Astrocyte (in vitro differentiated cells and primary cell): ENCODE data around the gene CASKIN2. TPM values are rescaled to one million over a fixed set of nuclear protein-coding genes. Genes with fewer than 3 reads are reported as not detected.

Experiments used
- DNase-seq: peaks from one replicate; pipeline ENCODE4 v3.0.0-alpha.2; 2010; ENCODE audit warnings: low read depth
- FAIRE-seq: peaks from 2 replicates; lab custom pipeline; 2011; peaks lifted over from hg19 to GRCh38; lab: Jason Lieb, UNC
- H2AFZ ChIP-seq: 2 replicates; pipeline ENCODE4 v1.6.0; 2012; ENCODE audit warnings: low read depth, low read length, inconsistent platforms
- H3K27ac ChIP-seq: 2 replicates; pipeline ENCODE4 v1.5.1; 2011; ENCODE audit warnings: low read depth, low read length, inconsistent platforms
- H3K27me3 ChIP-seq: 2 replicates; pipeline ENCODE4 v1.6.0; 2011; ENCODE audit warnings: low read length, inconsistent platforms; ENCODE audit not compliant: insufficient read depth
- H3K36me3 ChIP-seq: 2 replicates; pipeline ENCODE4 v1.5.1; 2011; ENCODE audit warnings: low read length, inconsistent platforms; ENCODE audit not compliant: insufficient read depth
- H3K4me1 ChIP-seq: 2 replicates; pipeline ENCODE4 v1.5.1; 2011; ENCODE audit warnings: low read length, inconsistent platforms; ENCODE audit not compliant: insufficient read depth
- H3K4me2 ChIP-seq: 2 replicates; pipeline ENCODE4 v1.6.0; 2012; ENCODE audit warnings: low read length, inconsistent platforms
- H3K4me3 ChIP-seq: 2 replicates; pipeline ENCODE4 v1.5.1; 2011; ENCODE audit warnings: low read depth, mild to moderate bottlenecking, low read length, inconsistent platforms; ENCODE audit not compliant: insufficient read depth
- H3K79me2 ChIP-seq: 2 replicates; pipeline ENCODE4 v1.6.0; 2012; ENCODE audit warnings: mild to moderate bottlenecking, low read length, inconsistent platforms; ENCODE audit not compliant: insufficient read depth
- H3K9ac ChIP-seq: 2 replicates; pipeline ENCODE4 v1.6.0; 2012; ENCODE audit warnings: mild to moderate bottlenecking, low read length, inconsistent platforms
- H3K9me3 ChIP-seq: 2 replicates; pipeline ENCODE4 v1.5.1; 2012; ENCODE audit warnings: low read depth, mild to moderate bottlenecking, low read length, inconsistent platforms; ENCODE audit not compliant: insufficient read depth
- H4K20me1 ChIP-seq: 2 replicates; pipeline ENCODE4 v1.6.0; 2012; ENCODE audit warnings: low read length, inconsistent platforms; ENCODE audit not compliant: insufficient read depth
- H3K27ac Mint-ChIP-seq: one replicate; pipeline ENCODE4 v1.8.0; 2021; ENCODE audit warnings: mild to moderate bottlenecking, mixed read lengths; ENCODE audit not compliant: unreplicated experiment
- H3K27me3 Mint-ChIP-seq: one replicate; pipeline ENCODE4 v1.8.0; 2021; ENCODE audit warnings: low read depth, mixed read lengths; ENCODE audit not compliant: unreplicated experiment
- H3K36me3 Mint-ChIP-seq: one replicate; pipeline ENCODE4 v1.8.0; 2021; ENCODE audit warnings: low read depth, mixed read lengths; ENCODE audit not compliant: unreplicated experiment
- H3K4me1 Mint-ChIP-seq: one replicate; pipeline ENCODE4 v1.8.0; 2021; ENCODE audit warnings: low read depth, mixed read lengths; ENCODE audit not compliant: unreplicated experiment
- H3K4me3 Mint-ChIP-seq: one replicate; pipeline ENCODE4 v1.8.0; 2021; ENCODE audit warnings: mild to moderate bottlenecking, moderate library complexity, mixed read lengths; ENCODE audit not compliant: unreplicated experiment
- H3K9me3 Mint-ChIP-seq: one replicate; pipeline ENCODE4 v1.8.0; 2021; ENCODE audit warnings: mild to moderate bottlenecking, mixed read lengths; ENCODE audit not compliant: unreplicated experiment
- CTCF ChIP-seq: IDR thresholded peaks from 2 replicates; pipeline ENCODE4 v1.5.1; 2011; ENCODE audit warnings: low read depth, mild to moderate bottlenecking, inconsistent platforms, low read length, moderate library complexity; ENCODE audit not compliant: insufficient read depth
- EZH2 ChIP-seq: IDR thresholded peaks from 2 replicates; pipeline ENCODE4 v1.6.1; 2012; ENCODE audit warnings: mild to moderate bottlenecking, low read length, inconsistent platforms; ENCODE audit not compliant: insufficient read depth
- microRNA-seq: library from miRNA; unstranded; fragments of <30 nt; microRNA quantifications from one replicate; pipeline ENCODE4 v1.2.0, GENCODE V29; 2020
- total RNA-seq: library from RNA; stranded (reverse); gene quantifications from 2 replicates; pipeline ENCODE4 v1.2.1, GENCODE V29; 2021

The CASKIN2 gene
- total RNA-seq, 1 donor from 2014 or later: 22.8 TPM

- Histone ChIP-seq H3K9me3 (no peaks in the 10 kb centered on the region), H3K79me2 (no peaks in the 10 kb centered on the region), H3K4me3 (no peak overlapping the region), H3K36me3 (no peaks in the 10 kb centered on the region), H4K20me1 (no peaks in the 10 kb centered on the region), H3K27me3 (no peaks in the 10 kb centered on the region), H3K27ac (no peak overlapping the region), H3K4me2 (no peak overlapping the region), H2AFZ (no peak overlapping the region), H3K4me1 (peaks cover 5% of the 10 kb centered on the region), H3K9ac (no peak overlapping the region)
- Mint-ChIP-seq H3K27ac (no peak overlapping the region), H3K4me3 (no peak overlapping the region), H3K4me1 (peaks cover 10% of the 10 kb centered on the region), H3K36me3 (no peaks in the 10 kb centered on the region), H3K9me3 (no peaks in the 10 kb centered on the region), H3K27me3 (no peaks in the 10 kb centered on the region)
- TF ChIP-seq EZH2 (no peak), CTCF (no peak)
- FAIRE-seq (no peak), DNase-seq (peak; percentile 39)
Observed at GRCh38 chr17:75450270-75450669, 65.1 kb downstream of the CASKIN2 start.

Small RNAs within 50 kb of the gene (microRNA-seq; reads per million reads assigned to microRNA genes)
- 2.2 reads per million for gene MIR6785

Other genes with a start within 250 kb of the CASKIN2 start
- 3.9 and 5.0 TPM in 2 replicates for gene MIF4GD, start 244.3 kb downstream of the CASKIN2 start, total RNA-seq
- 8.8 and 12.8 TPM in 2 replicates for gene SLC25A19, start 226.1 kb downstream of the CASKIN2 start, total RNA-seq
- gene GRB2, start 109.9 kb downstream of the CASKIN2 start, total RNA-seq: 152 and 168 TPM in 2 replicates
- gene TMEM94, start 58.9 kb downstream of the CASKIN2 start, total RNA-seq: 52.4 and 54.5 TPM in 2 replicates
- 15.1 and 16.5 TPM in 2 replicates for gene TSEN54, start 991 bp upstream of the CASKIN2 start, total RNA-seq
- gene LLGL2, start 10.2 kb upstream of the CASKIN2 start, total RNA-seq: 6.9 and 14.8 TPM in 2 replicates
- 3.5 and 6.2 TPM in 2 replicates for gene MYO15B, start 72.3 kb upstream of the CASKIN2 start, total RNA-seq
- gene SMIM5, start 117.9 kb upstream of the CASKIN2 start, total RNA-seq: 0.07 TPM in 1 of 2 replicates, not detected in the other
- gene RECQL5, start 151.6 kb upstream of the CASKIN2 start, total RNA-seq: 24.6 and 25.9 TPM in 2 replicates
- gene SAP30BP, start 151.8 kb upstream of the CASKIN2 start, total RNA-seq: 98.1 and 99.2 TPM in 2 replicates
- gene ITGB4, start 205.9 kb upstream of the CASKIN2 start, total RNA-seq: 2.1 and 6.6 TPM in 2 replicates
- gene GALK1, start 249.7 kb upstream of the CASKIN2 start, total RNA-seq: 22.6 and 31.1 TPM in 2 replicates